ENCODE results near the gene TOMM70.

Gene TOMM70

DNA sequence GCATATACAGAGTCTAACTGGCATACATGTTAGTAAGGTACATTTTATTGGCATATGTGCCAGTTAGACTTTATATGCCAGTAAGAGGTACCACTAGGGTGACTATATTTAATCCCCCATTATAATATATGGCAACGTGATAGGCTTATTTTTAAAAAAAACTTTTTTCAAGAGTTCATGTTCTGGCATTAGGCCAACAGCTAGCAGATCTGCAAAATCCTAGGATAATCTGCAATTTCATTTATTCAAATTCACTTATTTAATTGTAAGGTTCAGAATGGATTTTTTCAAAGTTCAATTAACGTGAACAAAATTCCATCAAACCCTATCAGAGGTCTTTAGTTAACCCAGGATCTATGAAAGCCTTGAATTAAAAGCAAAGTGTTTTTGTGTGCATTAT, 34.5 kb downstream of the TOMM70 start:
- H3K4me3 ChIP-seq (ENCODE audit: low read depth, low read length) = no peak overlapping the region
- TF ChIP-seq CTCF (IDR thresholded peaks at IDR 0.05; ENCODE audit: borderline replicate concordance, insufficient read depth, low read depth, low read length) = no peak

- no peak for TF ChIP-seq CTCF (IDR thresholded peaks at IDR 0.05; ENCODE audit: borderline replicate concordance, insufficient read depth, low read depth, low read length)
- H3K4me3 ChIP-seq (ENCODE audit: low read depth, low read length) = no peak overlapping the region
Measured at GRCh38 chr3:100364421-100364820, 36.5 kb downstream of the TOMM70 start.

- TF ChIP-seq CTCF (IDR thresholded peaks at IDR 0.05; ENCODE audit: borderline replicate concordance, insufficient read depth, low read depth, low read length) = no peak
- H3K4me3 ChIP-seq (ENCODE audit: low read depth, low read length) = no peak overlapping the region
Measured at GRCh38 chr3:100361897-100362296, 39.0 kb downstream of the TOMM70 start.

DNA sequence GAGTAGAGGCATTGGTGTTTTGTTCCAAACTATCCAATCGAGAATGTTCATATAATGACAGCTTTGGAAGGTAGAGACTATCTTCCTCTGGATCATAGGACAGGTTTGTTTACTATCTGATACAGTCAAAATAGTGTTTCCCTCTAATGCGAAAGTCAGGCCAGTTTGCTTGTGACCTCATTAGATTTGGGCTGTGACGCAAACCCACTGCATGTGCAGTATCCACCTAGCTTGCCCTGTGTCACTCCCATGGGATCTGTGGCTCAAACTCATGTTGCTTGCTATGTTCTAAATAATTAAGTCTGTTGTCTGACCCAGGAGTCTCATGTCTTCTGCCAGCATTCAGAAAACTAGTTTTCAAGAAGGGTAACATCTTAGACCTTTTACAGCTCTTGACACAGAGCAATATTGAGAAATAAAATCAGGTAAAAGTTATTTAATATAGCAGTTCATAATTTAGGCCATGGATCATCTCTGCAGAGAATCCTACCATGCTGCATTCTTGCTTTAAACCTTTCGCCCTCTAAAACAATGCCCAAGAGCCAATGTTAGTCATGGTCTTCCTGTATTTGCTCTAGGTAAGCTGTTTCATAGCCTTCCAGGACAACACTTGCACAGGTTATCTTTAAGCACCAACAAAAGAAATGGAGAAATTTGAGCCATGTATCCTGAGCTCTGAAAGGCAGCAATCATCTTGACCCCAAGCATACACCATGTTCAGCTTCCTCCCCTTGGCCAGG, 40.0 kb downstream of the TOMM70 start:
- H3K4me3 ChIP-seq (ENCODE audit: low read depth, low read length) = no peak overlapping the region
- TF ChIP-seq CTCF (IDR thresholded peaks at IDR 0.05; ENCODE audit: borderline replicate concordance, insufficient read depth, low read depth, low read length) = no peak

DNA sequence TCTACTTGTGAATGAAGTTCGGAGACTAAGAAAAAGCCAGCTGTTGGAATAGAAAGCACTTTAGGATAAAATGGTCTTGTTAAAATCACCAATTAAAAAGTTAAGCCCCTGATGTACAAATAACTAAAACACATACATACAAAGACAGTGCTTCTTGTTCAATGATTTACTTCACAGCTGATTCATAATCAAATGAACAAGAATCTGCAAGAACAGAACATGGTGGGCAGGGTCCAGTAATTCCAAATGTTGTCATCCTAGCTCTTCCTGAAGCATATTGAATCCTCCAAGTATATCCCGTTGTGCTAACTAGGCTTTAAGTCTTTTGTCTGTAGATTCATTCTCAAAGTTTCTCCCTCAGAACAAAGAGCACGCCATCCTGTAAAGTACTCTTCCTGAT, 41.9 kb downstream of the TOMM70 start:
- no peak for TF ChIP-seq CTCF (IDR thresholded peaks at IDR 0.05; ENCODE audit: borderline replicate concordance, insufficient read depth, low read depth, low read length)
- no peak overlapping the region for H3K4me3 ChIP-seq (ENCODE audit: low read depth, low read length)

DNA sequence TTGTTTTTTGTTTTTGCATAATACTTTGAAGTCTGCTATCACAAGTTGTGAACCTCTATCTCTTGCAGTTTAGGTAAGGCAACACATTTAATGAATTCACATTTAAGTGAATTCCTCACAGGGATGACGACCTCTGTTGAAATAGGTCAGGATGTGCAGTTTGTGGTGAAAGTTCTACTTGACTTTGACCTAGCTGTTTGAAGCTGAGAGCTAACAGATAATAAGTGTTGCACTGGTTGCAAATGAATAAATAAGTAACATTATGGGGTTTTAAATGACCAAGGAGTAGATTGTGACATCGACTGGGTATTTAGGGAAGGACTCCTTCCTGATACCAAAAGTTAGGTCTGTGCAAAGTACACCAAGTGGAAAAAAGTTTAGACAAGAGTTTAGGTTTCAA, 42.5 kb downstream of the TOMM70 start:
- TF ChIP-seq CTCF (IDR thresholded peaks at IDR 0.05; ENCODE audit: borderline replicate concordance, insufficient read depth, low read depth, low read length) = no peak
- H3K4me3 ChIP-seq (ENCODE audit: low read depth, low read length) = no peak overlapping the region

GRCh38 chr3:100354850-100355249, 46.0 kb downstream of the TOMM70 start:
- H3K4me3 ChIP-seq (ENCODE audit: low read depth, low read length) = no peak overlapping the region
- TF ChIP-seq CTCF (IDR thresholded peaks at IDR 0.05; ENCODE audit: borderline replicate concordance, insufficient read depth, low read depth, low read length) = no peak

Data from GM12875 (cell line).